ENCODE results near the gene ASPSCR1.
A peak's percentile ranks its signal among the peaks of the same experiment; 100 is the strongest.

The ASPSCR1 gene, protein sequence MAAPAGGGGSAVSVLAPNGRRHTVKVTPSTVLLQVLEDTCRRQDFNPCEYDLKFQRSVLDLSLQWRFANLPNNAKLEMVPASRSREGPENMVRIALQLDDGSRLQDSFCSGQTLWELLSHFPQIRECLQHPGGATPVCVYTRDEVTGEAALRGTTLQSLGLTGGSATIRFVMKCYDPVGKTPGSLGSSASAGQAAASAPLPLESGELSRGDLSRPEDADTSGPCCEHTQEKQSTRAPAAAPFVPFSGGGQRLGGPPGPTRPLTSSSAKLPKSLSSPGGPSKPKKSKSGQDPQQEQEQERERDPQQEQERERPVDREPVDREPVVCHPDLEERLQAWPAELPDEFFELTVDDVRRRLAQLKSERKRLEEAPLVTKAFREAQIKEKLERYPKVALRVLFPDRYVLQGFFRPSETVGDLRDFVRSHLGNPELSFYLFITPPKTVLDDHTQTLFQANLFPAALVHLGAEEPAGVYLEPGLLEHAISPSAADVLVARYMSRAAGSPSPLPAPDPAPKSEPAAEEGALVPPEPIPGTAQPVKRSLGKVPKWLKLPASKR

DNA sequence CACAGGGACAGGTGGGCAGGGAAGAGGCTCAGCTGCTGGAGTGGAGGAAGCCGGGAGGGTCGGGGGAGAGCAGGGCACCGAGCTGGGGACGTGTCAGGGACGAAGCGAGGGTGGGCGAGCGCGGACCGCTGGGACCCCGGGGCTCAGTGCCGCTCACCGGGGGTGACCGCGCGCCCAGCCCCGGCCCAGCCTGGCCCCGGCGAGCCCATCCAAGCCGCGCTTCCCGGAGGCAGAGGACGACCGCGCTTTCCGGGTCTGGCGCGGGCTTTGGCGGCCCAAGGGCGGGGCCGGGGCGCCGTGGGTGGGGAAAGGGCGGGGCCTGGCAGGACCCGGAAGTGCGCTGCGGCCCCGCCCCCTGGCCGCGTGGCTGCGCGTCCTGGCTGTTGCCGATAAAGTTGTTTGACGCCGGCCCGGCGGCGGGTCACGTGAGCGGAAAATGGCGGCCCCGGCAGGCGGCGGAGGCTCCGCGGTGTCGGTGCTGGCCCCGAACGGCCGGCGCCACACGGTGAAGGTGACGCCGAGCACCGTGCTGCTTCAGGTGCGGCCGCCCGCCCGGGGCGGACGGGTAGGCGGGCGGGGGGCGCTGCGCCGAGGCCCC is at the start of gene ASPSCR1:
Gene ASPSCR1, plus strand, starts transcription at position 419 of the 598 bp plus-strand sequence. Its CDS starts 18 bp downstream, at position 437.
- DNase-seq, result peak; percentile 76

DNA sequence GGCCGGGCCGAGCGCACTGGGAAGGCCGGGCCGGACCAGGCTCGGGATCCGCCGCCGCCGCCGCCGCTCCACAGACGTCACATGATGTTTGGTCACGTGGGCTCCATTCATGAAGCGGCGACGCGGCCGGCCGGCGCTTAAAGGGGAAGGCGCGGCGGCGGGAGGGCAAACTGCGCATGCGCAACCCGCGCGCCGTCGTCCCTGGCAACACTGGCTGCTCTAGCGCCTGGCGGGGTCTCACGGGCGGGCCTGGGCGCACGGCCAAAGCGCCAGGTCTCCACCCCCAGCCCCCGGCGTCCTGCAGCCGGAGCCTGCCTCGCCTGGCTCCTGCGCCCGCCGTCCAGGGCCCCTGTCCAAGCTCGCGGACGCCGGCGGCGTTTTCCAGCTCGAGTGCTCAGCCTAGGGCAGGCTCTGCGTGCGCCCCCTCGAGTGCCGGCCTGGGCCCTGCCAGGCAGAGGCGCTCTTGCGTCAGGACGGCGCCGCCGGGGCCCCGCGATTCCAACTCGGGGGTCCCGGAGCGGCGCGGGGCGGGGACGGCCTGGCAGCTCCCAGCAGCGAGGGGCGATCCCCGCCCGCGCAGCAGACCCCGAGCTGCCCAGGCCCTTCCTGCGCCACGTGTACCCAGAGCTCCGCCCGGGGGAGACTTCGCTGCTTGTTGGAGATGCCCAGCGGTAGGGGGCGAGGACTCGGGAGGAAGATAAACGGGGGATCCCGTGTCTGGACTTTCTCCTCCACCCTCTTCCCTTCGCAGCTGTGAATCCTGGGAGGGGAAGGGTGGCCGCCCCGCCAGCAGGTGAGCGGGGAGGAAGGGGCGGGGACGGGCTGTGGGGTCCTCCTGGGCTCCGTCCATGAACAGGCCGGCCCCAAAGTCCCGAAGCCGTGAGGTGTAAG is 49.5 kb upstream of the ASPSCR1 start, which contains the start of gene MAFG:
Gene MAFG, minus strand, starts transcription at position 83 of the 891 bp plus-strand sequence. CDS start 4,550 bp downstream, outside the sequence.
- DNase-seq, result peak; percentile 93

DNA sequence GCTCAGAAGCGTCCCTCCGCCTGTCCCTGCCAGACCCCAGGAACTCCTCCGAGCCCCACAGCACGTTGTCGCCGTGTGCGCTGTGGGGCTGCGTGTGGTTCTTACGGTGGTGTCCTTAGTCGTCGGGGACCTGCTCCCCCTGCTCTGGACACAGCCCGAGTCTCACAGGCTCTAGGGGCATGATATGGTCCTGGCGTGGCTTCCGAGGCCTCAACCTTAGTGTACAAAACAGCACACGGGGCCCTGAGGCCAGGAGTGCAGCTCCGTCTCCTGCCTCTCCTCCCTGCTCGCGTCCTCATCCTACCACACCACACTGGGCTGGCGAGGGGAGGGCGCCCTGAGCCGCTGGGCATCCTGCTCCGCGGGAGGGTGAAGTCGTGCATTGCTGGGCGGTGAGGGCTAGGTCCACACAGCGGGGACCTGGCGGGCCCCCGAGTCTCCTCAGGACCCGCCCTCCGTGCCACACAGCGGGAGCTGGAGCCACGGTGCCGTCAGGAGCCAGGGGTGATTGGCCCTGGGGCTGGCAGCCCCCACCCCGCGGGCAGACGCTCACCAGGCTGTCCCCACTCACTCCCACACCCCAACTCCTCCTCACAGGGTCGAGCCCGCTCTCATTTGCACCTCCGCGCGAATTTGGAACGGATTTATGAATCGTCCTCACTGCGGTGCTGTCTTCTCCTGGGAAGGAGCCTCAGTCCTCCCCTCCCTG is 48.7 kb upstream of the ASPSCR1 start:
- DNase-seq, result peak; percentile 1

DNA sequence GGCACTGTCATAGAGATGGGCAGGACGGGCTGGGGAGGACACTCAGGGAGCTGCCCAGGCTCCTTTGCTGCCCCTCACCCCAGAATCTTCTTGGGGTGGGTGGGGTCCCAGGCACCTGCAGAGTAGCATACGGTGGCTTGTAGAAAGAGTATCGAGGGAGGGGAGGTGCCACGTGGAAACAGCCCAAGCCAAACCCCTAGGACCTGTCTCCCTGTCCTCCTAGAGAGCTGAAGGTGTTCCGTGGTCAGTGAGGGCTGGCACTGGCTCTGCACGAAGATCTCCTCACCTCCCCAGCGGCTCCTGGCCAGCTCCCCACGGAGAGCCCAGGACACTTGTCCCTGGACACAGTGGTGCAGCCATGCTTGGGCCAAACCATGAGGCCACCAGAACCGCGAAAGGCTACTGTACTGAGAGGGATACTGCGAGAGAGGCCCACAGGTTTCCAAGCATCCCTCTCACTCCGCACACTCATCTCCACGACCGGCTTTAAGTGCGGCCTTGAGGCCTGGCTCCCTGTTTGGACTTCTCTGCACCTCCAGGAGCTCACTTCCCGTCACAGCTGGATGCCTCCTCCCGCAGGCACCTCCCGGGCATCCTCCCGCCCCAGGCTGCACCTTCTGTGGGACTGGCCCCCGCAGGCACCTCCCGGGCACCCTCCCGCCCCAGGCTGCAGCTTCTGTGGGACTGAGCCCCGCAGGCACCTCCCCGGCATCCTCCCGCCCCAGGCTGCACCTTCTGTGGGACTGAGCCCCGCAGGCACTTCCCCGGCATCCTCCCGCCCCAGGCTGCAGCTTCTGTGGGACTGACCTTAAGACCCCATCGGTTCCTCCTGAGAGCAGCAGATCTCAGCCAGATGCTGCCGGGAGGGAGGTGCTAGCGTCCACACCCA is 47.9 kb upstream of the ASPSCR1 start:
- peak; percentile 0 for DNase-seq

DNA sequence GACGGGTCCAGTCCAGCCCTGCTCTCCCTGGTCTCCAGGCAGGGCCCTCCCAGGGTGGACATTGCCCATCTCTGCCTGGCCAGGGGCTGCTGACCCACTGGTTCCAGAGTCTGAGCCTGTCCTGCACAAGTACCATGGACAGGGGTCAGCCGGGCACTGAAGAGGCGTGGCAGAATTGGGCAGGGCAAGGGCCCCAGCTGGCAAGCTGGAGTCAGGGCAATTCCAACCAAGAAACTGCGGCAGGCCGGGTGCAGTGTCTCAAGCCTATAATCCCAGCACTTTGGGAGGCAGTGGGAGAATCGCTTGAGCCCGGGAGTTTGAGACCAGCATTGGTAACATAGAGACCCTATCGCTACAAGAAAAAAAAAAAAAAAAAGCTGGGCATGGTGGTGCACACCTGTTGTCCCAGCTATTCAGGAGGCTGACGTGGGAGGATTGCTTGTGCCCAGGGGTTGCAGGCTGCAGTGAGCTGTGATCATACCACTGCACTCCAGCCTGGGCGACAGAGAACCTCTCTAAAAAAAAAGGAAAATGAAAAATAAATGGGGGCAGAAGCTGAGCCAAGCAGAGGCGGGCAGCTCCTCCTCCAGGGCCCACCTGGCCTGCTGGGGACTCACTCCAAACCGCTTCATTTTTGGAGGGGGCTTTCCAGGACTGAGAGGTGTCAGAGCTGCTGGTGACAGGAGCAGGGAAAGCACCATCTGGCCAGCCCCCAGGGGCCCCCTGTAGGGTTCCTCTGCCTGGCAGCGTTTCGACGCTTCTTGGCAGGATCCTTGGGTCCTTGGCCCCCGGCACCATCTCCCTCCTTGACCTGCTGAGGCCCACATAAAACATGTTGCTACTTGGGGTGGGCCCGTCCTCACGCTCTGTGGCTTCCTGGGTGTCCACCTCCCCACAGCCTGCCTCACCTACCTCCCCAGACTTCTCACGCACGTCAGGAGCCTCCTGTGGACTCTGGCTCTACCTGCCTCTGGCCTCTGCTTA is 47.0 kb upstream of the ASPSCR1 start:
- DNase-seq, result peak; percentile 1

DNA sequence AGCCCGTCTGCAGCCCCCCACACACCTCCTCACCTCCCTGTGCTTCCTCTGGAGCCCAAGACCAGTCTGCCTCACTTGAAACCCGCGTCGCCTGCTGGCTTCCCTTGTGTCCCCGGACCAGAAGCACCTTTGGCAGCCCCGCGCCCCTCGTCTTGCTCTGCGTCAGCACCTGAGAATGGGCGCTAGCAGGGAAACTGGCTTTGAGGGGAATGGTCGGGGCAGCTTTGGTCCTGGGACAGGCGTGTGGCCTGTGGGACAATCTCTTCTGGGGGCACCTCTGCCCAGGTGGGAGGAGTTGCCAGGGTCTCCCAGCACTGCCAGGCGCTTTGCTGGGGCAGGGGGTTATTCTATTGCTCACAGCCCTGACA is 46.3 kb upstream of the ASPSCR1 start:
- no peak for DNase-seq

DNA sequence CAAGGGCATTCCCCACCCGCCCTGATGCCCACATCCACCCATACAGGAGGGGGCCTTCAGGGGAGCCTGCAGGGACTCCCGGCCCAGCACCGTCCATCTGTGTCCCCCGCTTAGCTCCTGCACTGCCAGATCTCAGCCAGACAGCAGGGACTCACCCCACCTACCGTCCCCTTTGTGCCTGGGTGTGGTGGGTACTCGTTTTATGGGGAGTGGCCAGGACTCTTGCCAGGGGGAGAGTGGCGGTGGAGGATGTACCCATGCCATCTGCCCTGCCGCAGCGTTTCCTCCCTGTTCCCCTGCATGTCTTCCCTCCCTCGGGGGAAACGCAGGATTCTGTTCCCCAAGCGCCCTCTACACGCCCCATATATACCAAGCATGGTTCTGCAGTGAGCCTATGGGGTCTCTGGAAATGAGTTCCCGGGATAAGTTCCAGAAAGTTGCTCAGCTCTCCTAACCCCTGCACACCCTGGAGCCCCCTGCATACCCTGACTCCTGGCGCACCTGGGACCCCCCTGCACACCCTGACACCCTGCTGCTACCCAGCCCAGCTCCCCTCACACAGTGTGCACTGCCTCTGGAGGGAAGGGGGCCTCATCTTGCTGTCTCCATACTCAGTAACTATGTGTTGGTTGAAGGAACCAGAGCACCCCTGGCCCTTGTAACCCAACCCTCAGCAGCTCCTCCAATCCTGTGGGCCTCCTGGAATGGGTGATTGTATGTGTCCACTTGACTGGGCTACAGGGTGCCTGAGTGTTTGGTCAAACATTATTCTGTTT is 45.7 kb upstream of the ASPSCR1 start:
- peak; percentile 0 for DNase-seq

DNA sequence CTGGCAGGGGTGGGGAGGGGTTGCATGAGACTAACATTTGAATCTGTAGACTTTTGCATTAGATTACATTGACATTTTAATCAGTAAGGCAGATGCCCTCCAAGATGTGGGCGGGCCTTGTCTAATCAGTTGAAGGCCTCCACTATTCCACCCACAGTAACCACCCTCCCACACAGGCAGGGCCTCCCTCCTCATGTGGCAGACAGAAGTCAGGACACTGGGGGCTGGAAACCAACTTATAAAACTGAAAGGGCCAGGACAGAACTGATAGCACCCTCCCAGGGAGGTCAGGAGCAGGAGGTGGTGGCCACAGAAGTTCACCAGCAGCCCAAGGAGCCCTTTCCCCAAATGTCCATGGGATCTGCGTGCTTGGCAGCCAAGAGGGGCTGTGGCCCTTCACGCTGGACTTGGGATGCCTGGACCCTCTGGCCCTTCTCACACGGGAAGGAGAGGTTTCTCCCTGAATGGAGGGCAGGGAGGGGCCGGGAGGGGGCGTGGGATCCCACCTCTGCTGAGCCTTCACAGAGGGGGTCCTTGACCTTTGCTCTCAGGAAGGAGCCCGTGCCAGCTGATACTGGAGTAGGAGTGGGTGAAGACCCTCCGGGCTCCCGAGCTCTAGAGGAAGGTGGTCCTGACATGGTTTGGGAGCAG is 45.0 kb upstream of the ASPSCR1 start:
- DNase-seq, result peak; percentile 0

DNA sequence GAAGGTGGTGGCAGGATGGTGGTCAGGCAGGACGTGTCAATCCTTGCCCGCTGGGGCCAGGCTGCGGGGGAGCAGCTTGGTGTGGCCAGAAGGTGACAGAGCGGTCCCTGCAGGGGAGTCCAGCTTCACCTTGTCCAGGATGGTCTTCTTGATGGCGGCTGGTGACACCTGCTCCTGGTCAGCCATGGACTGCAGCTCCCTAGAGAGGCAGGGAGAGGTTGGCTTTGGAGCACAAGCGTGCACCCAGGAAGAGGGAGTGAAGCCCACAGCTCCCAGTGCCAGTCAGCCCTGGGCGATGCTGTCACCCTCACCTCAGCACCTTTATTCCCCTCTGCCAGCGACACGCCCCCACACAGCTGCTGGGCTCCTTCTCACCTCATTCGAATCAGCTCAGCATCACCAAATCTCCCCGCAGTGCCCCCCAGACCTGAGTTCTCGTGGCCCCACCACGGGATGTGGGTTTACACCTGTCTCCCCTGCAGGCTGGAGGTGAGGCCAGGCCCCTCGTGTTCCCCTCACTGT is 44.2 kb upstream of the ASPSCR1 start:
- DNase-seq, result peak; percentile 0

DNA sequence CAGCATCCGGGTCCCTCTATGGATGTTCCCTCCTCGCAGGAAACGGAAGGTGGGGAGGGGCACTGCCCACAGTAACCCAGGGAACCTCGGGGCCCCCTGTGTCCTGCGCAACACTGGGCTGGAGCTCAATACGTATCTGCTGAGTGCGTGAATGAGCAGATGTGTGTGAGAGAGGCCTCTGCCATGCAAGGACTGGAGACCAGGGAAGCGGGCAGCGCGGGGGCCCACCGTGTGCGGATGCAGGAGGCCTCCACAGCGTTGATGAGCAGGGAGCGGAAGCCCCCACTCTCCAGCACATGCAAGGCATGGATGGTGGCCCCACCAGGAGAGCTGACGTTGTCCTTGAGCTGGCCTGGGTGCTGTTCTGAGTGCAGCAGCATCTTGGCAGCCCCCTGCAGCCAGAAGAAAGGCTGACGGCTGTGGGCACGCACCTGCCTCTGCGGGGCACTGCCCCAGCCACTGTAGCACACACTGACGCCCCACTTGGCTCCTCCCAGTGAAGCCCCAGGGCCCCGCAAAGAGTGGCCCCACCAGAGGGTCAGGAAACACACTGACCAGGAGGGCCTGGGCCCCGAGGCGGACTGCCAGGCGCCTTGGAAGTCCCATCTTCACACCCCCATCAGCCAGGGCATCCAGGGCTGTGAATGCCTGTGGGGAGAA is 43.2 kb upstream of the ASPSCR1 start:
- DNase-seq, result peak; percentile 0

DNA sequence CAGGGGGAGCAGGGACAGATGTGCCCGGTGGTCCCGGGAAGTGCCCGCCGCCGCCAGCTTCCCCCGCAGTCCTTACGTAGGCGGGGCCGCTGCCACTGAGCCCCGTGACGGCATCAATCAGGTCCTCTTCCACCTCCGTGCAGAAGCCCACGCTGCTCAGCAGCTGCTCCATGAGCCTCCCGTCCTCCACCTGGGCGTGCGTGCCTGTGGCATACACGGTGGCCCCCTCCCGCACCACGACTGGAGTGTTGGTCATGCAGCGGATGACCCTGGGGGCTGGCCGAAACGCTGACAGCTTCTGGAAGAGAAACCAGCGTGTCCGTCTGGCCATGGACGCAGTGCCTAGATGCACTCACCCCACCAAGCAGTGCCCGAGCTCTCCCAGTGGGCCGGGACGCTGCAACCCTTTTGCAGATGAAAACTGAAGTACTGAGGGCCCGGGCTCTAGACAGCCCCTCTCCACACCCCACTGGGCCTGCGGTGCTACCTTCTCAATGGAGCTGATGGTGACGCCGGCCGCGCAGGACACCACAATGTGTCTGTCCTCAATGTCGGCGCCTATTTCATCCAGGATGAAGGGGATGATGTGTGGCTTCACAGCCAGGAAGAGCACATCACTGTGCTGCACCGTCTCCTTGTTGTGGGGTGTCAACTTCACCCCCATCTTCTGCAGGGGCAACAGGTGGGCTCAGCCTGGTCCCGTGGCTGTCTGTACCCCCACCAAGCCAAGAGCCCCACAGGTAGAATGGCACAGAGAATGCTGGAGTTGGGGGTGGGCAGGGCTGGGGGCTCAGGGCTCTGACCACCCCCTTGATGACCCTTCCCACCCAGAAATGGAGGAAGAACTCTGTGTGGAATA is 42.4 kb upstream of the ASPSCR1 start:
- peak; percentile 0 for DNase-seq

DNA sequence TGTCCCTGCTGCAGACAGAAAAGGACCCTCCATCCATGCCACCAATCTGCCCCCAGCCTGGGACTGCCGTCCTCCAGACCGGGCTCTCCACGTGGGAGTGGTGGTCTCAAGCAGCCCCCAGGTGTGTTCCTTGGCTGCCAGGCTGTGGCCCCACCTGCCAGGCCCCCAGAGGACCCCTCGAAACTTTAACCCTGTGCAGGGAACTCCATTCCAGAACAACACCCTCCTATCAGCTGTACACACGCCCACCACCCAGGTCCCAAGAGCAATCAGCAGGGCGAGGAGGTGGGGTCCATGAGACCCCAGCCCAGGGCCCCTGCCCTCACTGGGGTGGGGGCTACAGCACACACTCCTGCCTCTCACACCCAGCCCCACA is 41.7 kb upstream of the ASPSCR1 start:
- DNase-seq, result peak; percentile 1

DNA sequence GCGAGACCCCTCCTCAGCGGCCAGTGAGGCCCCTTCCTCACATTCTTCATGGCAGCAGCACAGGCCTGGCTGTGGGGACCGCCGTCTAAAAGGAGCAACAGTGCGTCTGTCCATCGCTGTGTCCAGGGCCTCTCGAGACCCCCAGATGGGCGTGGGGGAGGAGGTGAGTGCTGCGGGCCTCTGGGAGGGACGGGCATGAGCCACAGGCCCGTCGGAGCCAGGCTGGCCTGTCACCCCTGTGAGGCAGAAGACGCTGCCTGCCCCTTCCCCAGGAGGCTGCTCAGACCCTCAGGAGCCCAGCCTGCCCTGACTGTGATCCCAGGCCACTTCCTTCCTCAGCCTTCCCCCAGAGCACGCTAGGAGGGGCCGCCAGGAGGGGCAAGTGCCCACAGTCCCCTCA is 38.2 kb upstream of the ASPSCR1 start:
- no peak for DNase-seq

DNA sequence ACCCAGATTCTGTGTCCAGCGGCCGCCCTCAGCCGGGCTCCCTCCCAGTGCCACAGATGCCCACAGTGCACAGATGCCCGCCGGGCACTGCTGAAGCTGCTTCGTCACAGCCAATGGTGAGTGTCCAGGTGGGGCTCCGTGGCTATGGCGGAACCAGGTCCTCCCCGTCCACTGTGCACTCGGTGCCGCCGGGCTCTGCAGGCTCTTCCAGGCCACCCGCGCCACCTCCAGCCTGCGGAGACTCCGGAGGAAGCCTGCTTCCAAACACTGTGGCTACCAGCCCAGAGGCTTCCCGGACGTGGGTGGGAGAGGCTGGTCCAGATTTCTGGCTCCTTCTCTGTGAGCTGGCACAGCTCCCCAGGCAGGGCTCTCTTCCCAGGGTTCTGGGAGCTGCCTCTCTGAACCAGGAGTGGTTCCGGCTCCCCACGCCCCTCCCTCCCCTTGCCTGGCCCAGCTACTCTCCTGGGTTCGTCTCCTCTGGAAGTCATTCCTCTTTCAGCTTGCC is 37.5 kb upstream of the ASPSCR1 start:
- peak; percentile 1 for DNase-seq

DNA sequence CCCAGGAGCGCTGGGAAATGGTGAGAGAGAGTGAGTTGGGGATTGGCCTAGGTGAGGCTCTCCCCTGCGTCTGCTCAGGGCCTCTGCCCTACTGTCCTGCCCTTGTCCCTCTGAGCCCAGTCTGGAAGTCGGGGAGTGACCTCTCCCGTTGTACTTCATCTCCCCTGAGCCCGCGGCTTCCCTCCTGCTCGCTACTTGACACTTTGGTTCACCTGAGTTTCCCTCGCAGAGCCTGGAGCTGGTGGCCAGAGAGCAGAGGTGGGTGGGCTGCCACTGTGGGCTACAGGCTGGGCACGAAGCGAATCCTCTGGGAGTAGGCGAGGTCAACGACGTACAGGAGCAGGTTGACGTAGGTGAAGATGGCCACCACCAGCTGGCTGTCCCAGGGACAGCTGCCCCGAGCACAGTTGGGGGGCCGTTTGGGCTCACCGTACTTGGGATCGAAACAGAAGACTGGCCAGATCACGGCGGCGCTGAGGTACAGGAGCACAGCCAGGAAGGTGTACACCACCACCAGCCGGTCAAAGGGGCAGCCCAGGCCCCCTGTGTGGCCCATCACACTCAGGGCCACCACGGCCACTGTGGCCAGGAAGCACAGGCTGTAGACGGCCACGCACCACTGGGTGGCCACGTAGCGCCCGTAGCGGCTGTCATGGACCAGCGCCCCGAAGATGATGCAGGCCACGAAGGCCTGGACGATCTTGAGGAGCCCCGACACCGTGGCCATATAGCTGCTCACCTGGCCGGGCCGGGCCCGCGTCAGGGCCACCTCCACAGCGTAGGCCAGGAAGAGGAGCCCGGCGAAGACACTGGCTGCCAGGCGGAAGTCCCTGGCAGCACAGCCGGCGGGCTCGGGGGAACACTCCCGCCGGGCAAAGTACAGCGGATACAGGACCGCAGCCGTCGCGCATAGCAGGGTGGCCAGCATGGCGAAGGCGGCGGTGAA is 36.6 kb upstream of the ASPSCR1 start:
- peak; percentile 1 for DNase-seq
